ENCODE measurements around the gene ANKRD33B. TPM values are rescaled to one million over a fixed set of nuclear protein-coding genes. Genes with fewer than 3 reads are reported as not detected.
"Not testable (repeated sequence)": the region's sequence is repeated elsewhere in the genome, so short reads cannot be mapped to it uniquely, and the experiment has no call there.

The ANKRD33B gene
- total and polyA plus RNA-seq, 9 donors: 1.1 to 1.9 (median 1.5) TPM

GRCh38 chr5:10633271-10634049 lies 69.6 kb downstream of the ANKRD33B start:
- H3K27me3 ChIP-seq (ENCODE audit: control insufficient read depth, insufficient read depth, low read length): peaks cover 53% of the 10 kb centered on the region
- H3K36me3 ChIP-seq (ENCODE audit: control insufficient read depth, insufficient read depth, low read length): no peaks in the 10 kb centered on the region
- no peaks in the 10 kb centered on the region for H3K4me1 ChIP-seq (ENCODE audit: control insufficient read depth, insufficient read depth, low read length)
- no peak overlapping the region for H3K27ac ChIP-seq (ENCODE audit: low read length)
- WGBS (ENCODE audit: insufficient coverage): 78% methylated on average over 12 of the region's 28 CpGs
- no peak overlapping the region for H3K4me3 ChIP-seq (ENCODE audit: low read length)
- H3K9me3 ChIP-seq (replicated peaks; ENCODE audit: control insufficient read depth, low read depth, low read length): no peaks in the 10 kb centered on the region
- peak; percentile 25 for DNase-seq

- Histone ChIP-seq H3K9me3 (replicated peaks; ENCODE audit: control insufficient read depth, low read depth, low read length) (no peaks in the 10 kb centered on the region), H3K27me3 (ENCODE audit: control insufficient read depth, insufficient read depth, low read length) (peaks cover 49% of the 10 kb centered on the region), H3K36me3 (ENCODE audit: control insufficient read depth, insufficient read depth, low read length) (no peaks in the 10 kb centered on the region), H3K4me1 (ENCODE audit: control insufficient read depth, insufficient read depth, low read length) (no peaks in the 10 kb centered on the region), H3K4me3 (ENCODE audit: low read length) (no peak overlapping the region), H3K27ac (ENCODE audit: low read length) (no peak overlapping the region)
- WGBS (ENCODE audit: insufficient coverage): 20% methylated on average over 1 of the region's 4 CpGs
- no peak for DNase-seq
These were observed 70.2 kb downstream of the ANKRD33B start for GRCh38 chr5:10634050-10634449.

- 93% methylated on average over 2 of the region's 2 CpGs for WGBS (ENCODE audit: insufficient coverage)
- Histone ChIP-seq H3K27me3 (ENCODE audit: control insufficient read depth, insufficient read depth, low read length) (peaks cover 46% of the 10 kb centered on the region), H3K27ac (ENCODE audit: low read length) (no peak overlapping the region), H3K4me3 (ENCODE audit: low read length) (no peak overlapping the region), H3K9me3 (replicated peaks; ENCODE audit: control insufficient read depth, low read depth, low read length) (no peaks in the 10 kb centered on the region), H3K4me1 (ENCODE audit: control insufficient read depth, insufficient read depth, low read length) (no peaks in the 10 kb centered on the region), H3K36me3 (ENCODE audit: control insufficient read depth, insufficient read depth, low read length) (no peaks in the 10 kb centered on the region)
- no peak for DNase-seq
These were observed 70.7 kb downstream of the ANKRD33B start for GRCh38 chr5:10634562-10634961.

- Histone ChIP-seq H3K36me3 (ENCODE audit: control insufficient read depth, insufficient read depth, low read length) (no peaks in the 10 kb centered on the region), H3K4me3 (ENCODE audit: low read length) (no peak overlapping the region), H3K9me3 (replicated peaks; ENCODE audit: control insufficient read depth, low read depth, low read length) (no peaks in the 10 kb centered on the region), H3K27me3 (ENCODE audit: control insufficient read depth, insufficient read depth, low read length) (peaks cover 49% of the 10 kb centered on the region), H3K4me1 (ENCODE audit: control insufficient read depth, insufficient read depth, low read length) (no peaks in the 10 kb centered on the region), H3K27ac (ENCODE audit: low read length) (no peak overlapping the region)
- 20% methylated on average over 7 of the region's 10 CpGs for WGBS (ENCODE audit: insufficient coverage)
- no peak for DNase-seq
These were observed 71.5 kb downstream of the ANKRD33B start for GRCh38 chr5:10635257-10635866.

- Histone ChIP-seq H3K27ac (ENCODE audit: low read length) (no peak overlapping the region), H3K27me3 (ENCODE audit: control insufficient read depth, insufficient read depth, low read length) (peaks cover 50% of the 10 kb centered on the region), H3K36me3 (ENCODE audit: control insufficient read depth, insufficient read depth, low read length) (no peaks in the 10 kb centered on the region), H3K9me3 (replicated peaks; ENCODE audit: control insufficient read depth, low read depth, low read length) (no peaks in the 10 kb centered on the region), H3K4me3 (ENCODE audit: low read length) (no peak overlapping the region), H3K4me1 (ENCODE audit: control insufficient read depth, insufficient read depth, low read length) (no peaks in the 10 kb centered on the region)
- 53% methylated on average over 10 of the region's 11 CpGs for WGBS (ENCODE audit: insufficient coverage)
- DNase-seq: no peak
These were observed 72.0 kb downstream of the ANKRD33B start for GRCh38 chr5:10635867-10636350.

GRCh38 chr5:10636363-10637142 lies 72.7 kb downstream of the ANKRD33B start:
- no peak for DNase-seq
- H3K9me3 ChIP-seq (replicated peaks; ENCODE audit: control insufficient read depth, low read depth, low read length): no peaks in the 10 kb centered on the region
- WGBS (ENCODE audit: insufficient coverage): 58% methylated on average over 7 of the region's 15 CpGs
- H3K27ac ChIP-seq (ENCODE audit: low read length): no peak overlapping the region
- no peaks in the 10 kb centered on the region for H3K4me1 ChIP-seq (ENCODE audit: control insufficient read depth, insufficient read depth, low read length)
- H3K27me3 ChIP-seq (ENCODE audit: control insufficient read depth, insufficient read depth, low read length): peaks cover 45% of the 10 kb centered on the region
- H3K4me3 ChIP-seq (ENCODE audit: low read length): no peak overlapping the region
- no peaks in the 10 kb centered on the region for H3K36me3 ChIP-seq (ENCODE audit: control insufficient read depth, insufficient read depth, low read length)

GRCh38 chr5:10637944-10638343 lies 74.1 kb downstream of the ANKRD33B start:
- H3K27ac ChIP-seq (ENCODE audit: low read length): no peak overlapping the region
- H3K4me1 ChIP-seq (ENCODE audit: control insufficient read depth, insufficient read depth, low read length): no peaks in the 10 kb centered on the region
- no peaks in the 10 kb centered on the region for H3K9me3 ChIP-seq (replicated peaks; ENCODE audit: control insufficient read depth, low read depth, low read length)
- WGBS (ENCODE audit: insufficient coverage): 54% methylated on average over 6 of the region's 10 CpGs
- no peak for DNase-seq
- H3K27me3 ChIP-seq (ENCODE audit: control insufficient read depth, insufficient read depth, low read length): peaks cover 47% of the 10 kb centered on the region
- no peaks in the 10 kb centered on the region for H3K36me3 ChIP-seq (ENCODE audit: control insufficient read depth, insufficient read depth, low read length)
- no peak overlapping the region for H3K4me3 ChIP-seq (ENCODE audit: low read length)

GRCh38 chr5:10638723-10639122 lies 74.9 kb downstream of the ANKRD33B start:
- H3K27ac ChIP-seq (ENCODE audit: low read length); H3K36me3 ChIP-seq (ENCODE audit: control insufficient read depth, insufficient read depth, low read length); DNase-seq; H3K4me1 ChIP-seq (ENCODE audit: control insufficient read depth, insufficient read depth, low read length); H3K9me3 ChIP-seq (replicated peaks; ENCODE audit: control insufficient read depth, low read depth, low read length); H3K4me3 ChIP-seq (ENCODE audit: low read length): not testable (repeated sequence)
- WGBS (ENCODE audit: insufficient coverage): 53% methylated on average over 7 of the region's 48 CpGs
- H3K27me3 ChIP-seq (ENCODE audit: control insufficient read depth, insufficient read depth, low read length): peaks cover 47% of the 10 kb centered on the region

- H3K9me3 ChIP-seq (replicated peaks; ENCODE audit: control insufficient read depth, low read depth, low read length): no peaks in the 10 kb centered on the region
- no peak overlapping the region for H3K4me3 ChIP-seq (ENCODE audit: low read length)
- H3K36me3 ChIP-seq (ENCODE audit: control insufficient read depth, insufficient read depth, low read length): no peaks in the 10 kb centered on the region
- no peak for DNase-seq
- H3K27me3 ChIP-seq (ENCODE audit: control insufficient read depth, insufficient read depth, low read length): peaks cover 49% of the 10 kb centered on the region
- no peak overlapping the region for H3K27ac ChIP-seq (ENCODE audit: low read length)
- no peaks in the 10 kb centered on the region for H3K4me1 ChIP-seq (ENCODE audit: control insufficient read depth, insufficient read depth, low read length)
- 96% methylated on average over 9 of the region's 48 CpGs for WGBS (ENCODE audit: insufficient coverage)
These were observed 76.0 kb downstream of the ANKRD33B start for GRCh38 chr5:10639846-10640368.

GRCh38 chr5:10642367-10642766 lies 78.5 kb downstream of the ANKRD33B start:
- no peaks in the 10 kb centered on the region for H3K36me3 ChIP-seq (ENCODE audit: control insufficient read depth, insufficient read depth, low read length)
- no peaks in the 10 kb centered on the region for H3K9me3 ChIP-seq (replicated peaks; ENCODE audit: control insufficient read depth, low read depth, low read length)
- H3K4me1 ChIP-seq (ENCODE audit: control insufficient read depth, insufficient read depth, low read length): no peaks in the 10 kb centered on the region
- H3K27me3 ChIP-seq (ENCODE audit: control insufficient read depth, insufficient read depth, low read length): peaks cover 36% of the 10 kb centered on the region
- no peak overlapping the region for H3K27ac ChIP-seq (ENCODE audit: low read length)
- DNase-seq: no peak
- 65% methylated on average over 2 of the region's 7 CpGs for WGBS (ENCODE audit: insufficient coverage)
- no peak overlapping the region for H3K4me3 ChIP-seq (ENCODE audit: low read length)

Measured in muscle of leg (tissue), 11 donors.